A673 (cell line): ENCODE results near the gene ITSN2. TPM values are rescaled to one million over a fixed set of nuclear protein-coding genes. Genes with fewer than 3 reads are reported as not detected.

Source experiments
- BruUV-seq: library from RNA; stranded (reverse); fragments of 400-500 nt; replicated peaks from 2 replicates; lab custom pipeline; 2021; lab: Mats Ljungman, UMichigan
- CTCF ChIA-PET: fragments of 300-600 bp; sonication (Branson Sonifier 250); formaldehyde crosslinking; loops from one replicate; lab custom pipeline; 2022; ENCODE audit warnings: antibody characterized with exemption; lab: Charles Lee
- POLR2A ChIA-PET: fragments of 300-600 bp; sonication (Branson Sonifier 250); formaldehyde crosslinking; loops from one replicate; lab custom pipeline; 2022; ENCODE audit warnings: antibody characterized with exemption; ENCODE audit not compliant: low non-redundant PET; lab: Charles Lee
- DNase-seq: peaks from one replicate; pipeline ENCODE4 v3.0.0-alpha.2; 2015; ENCODE audit warnings: low spot score
- H3K27ac ChIP-seq: fragments of 200-600 bp; sonication (generic); 2 replicates; pipeline ENCODE4 v1.5.1; 2016; ENCODE audit warnings: mixed run types, low read depth, mild to moderate bottlenecking, mixed read lengths, antibody characterized with exemption, low read length; ENCODE audit not compliant: poor library complexity, severe bottlenecking
- H3K27me3 ChIP-seq: fragments of 200-600 bp; sonication (generic); replicated peaks from 2 replicates; pipeline ENCODE4 v1.6.1; 2017; ENCODE audit warnings: mixed run types, low read depth, mild to moderate bottlenecking, mixed read lengths, antibody characterized with exemption, low read length; ENCODE audit not compliant: insufficient read depth, poor library complexity
- H3K36me3 ChIP-seq: fragments of 200-600 bp; sonication (generic); 2 replicates; pipeline ENCODE4 v1.6.1; 2016; ENCODE audit warnings: mixed run types, mild to moderate bottlenecking, mixed read lengths, antibody characterized with exemption, low read length; ENCODE audit not compliant: insufficient read depth, poor library complexity, severe bottlenecking
- H3K4me1 ChIP-seq: fragments of 200-600 bp; sonication (generic); 2 replicates; pipeline ENCODE4 v1.6.1; 2017; ENCODE audit warnings: mixed run types, mild to moderate bottlenecking, mixed read lengths, antibody characterized with exemption, low read length; ENCODE audit not compliant: insufficient read depth, poor library complexity, severe bottlenecking
- H3K4me3 ChIP-seq: fragments of 200-600 bp; sonication (generic); 2 replicates; pipeline ENCODE4 v1.5.1; 2016; ENCODE audit warnings: low read depth, mixed run types, mild to moderate bottlenecking, mixed read lengths, low read length; ENCODE audit not compliant: poor library complexity, severe bottlenecking
- H3K9me3 ChIP-seq: fragments of 200-600 bp; sonication (generic); 2 replicates; pipeline ENCODE4 v1.6.1; 2016; ENCODE audit warnings: mixed run types, low read depth, mild to moderate bottlenecking, mixed read lengths, antibody characterized with exemption, low read length; ENCODE audit not compliant: poor library complexity, severe bottlenecking
- EZH2 ChIP-seq: fragments of 200-600 bp; sonication (generic); IDR thresholded peaks from 2 replicates; pipeline ENCODE4 v1.6.1; 2017; ENCODE audit warnings: borderline replicate concordance, low read depth, mild to moderate bottlenecking, mixed read lengths, antibody characterized with exemption, low read length; ENCODE audit not compliant: poor library complexity, severe bottlenecking
- intact Hi-C: fragments of 100-400 bp; cut with micrococcal nuclease; formaldehyde crosslinking; loops from one replicate; pipeline ENCODE4 v1.10.0; 2022; ENCODE audit not compliant: unreplicated experiment
- total RNA-seq: library from RNA; stranded (reverse); gene quantifications from 2 replicates; pipeline ENCODE4 v1.2.3, GENCODE V29; 2021
- TF ChIP-seq, protein P1 (sequence below): fragments of 300-800, 200-600 bp; sonication (generic); conservative IDR thresholded peaks from 2 replicates; pipeline ENCODE4 v1.5.1; 2017; ENCODE audit warnings: low read depth, mild to moderate bottlenecking, antibody characterized with exemption, low read length, moderate library complexity, mixed read lengths

The ITSN2 gene
- total RNA-seq, 1 experiment from 2014 or later = 16.4 TPM

DNA sequence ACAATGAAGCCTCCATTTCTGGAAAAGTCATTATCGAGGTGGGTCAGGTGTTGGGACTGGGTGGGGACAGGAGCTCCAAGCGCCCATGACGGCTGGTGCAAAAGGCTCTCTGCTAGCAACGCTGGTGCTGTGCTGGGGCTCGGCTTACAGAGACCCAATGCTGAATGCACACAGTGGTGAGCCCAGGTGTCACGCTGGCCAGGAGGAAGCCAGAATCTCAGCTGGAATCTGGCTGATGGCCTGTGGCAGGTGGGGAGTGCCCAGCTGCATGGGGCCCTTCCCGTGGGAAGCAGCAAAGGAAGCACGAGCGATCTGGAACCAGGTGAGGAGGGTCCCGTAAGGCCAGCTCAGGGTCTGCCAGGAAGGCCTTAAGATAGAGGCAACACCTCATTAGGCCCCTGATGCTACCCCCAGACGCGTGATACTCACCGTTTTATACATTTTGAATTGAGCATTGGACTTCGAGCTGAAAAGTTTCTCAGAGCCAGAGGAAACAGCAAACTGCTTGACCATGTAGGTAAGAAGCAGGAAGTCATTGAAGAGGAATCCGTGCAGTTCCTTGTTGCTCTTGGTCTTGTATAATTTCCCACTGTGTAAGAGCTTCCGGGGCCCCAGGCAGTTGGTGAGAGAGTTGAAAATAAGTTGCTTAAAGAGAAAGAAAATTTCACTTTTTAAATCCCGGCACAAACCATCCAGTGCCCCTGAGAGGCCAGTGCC lies 150.8 kb downstream of the ITSN2 start:
- Histone ChIP-seq H3K4me1 (no peaks in the 10 kb centered on the region), H3K9me3 (no peaks in the 10 kb centered on the region), H3K27me3 (no peaks in the 10 kb centered on the region), H3K4me3 (no peak overlapping the region), H3K36me3 (no peaks in the 10 kb centered on the region), H3K27ac (no peak overlapping the region)
- DNase-seq = no peak
- no TSS peak for BruUV-seq
- TF ChIP-seq, protein P1, sequence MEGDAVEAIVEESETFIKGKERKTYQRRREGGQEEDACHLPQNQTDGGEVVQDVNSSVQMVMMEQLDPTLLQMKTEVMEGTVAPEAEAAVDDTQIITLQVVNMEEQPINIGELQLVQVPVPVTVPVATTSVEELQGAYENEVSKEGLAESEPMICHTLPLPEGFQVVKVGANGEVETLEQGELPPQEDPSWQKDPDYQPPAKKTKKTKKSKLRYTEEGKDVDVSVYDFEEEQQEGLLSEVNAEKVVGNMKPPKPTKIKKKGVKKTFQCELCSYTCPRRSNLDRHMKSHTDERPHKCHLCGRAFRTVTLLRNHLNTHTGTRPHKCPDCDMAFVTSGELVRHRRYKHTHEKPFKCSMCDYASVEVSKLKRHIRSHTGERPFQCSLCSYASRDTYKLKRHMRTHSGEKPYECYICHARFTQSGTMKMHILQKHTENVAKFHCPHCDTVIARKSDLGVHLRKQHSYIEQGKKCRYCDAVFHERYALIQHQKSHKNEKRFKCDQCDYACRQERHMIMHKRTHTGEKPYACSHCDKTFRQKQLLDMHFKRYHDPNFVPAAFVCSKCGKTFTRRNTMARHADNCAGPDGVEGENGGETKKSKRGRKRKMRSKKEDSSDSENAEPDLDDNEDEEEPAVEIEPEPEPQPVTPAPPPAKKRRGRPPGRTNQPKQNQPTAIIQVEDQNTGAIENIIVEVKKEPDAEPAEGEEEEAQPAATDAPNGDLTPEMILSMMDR = no peak
- POLR2A ChIA-PET = interaction anchor here (0.6 kb wide), 1 partner anchor 71 kb away, joined by 3 read pairs; no protein-coding TSS in a partner anchor
- intact Hi-C loops = no loop called here
- CTCF ChIA-PET = no interaction called here

DNA sequence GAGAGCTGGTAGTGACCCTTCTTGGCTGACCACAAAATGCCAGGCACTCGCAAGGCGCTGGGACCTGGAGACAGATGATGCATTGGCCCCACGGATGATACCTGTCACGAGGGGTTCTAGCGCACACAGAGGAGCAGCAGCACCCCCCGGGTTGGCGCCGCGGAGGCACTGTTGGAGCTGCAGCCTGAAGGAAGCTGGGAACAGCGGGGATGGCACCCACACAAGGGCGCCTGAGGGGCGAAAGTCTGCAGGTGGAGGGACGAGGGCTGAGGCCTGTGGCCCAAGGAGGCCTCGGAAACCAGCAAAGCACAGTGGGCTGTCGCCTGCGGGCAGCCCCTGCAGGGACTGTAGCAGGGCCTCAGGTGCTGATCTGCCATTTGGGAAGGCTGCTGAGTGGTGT lies 151.8 kb downstream of the ITSN2 start:
- no peak for TF ChIP-seq EZH2
- TF ChIP-seq, protein P1 = no peak
- ChIA-PET POLR2A (no interaction called here), CTCF (no interaction called here)
- intact Hi-C loops = no loop called here
- no peaks in the 10 kb centered on the region for H3K27me3 ChIP-seq
- no peaks in the 10 kb centered on the region for H3K4me1 ChIP-seq
- no TSS peak for BruUV-seq
- H3K36me3 ChIP-seq = no peaks in the 10 kb centered on the region
- no peak for DNase-seq
- no peak overlapping the region for H3K4me3 ChIP-seq
- no peaks in the 10 kb centered on the region for H3K9me3 ChIP-seq
- H3K27ac ChIP-seq = no peak overlapping the region

DNA sequence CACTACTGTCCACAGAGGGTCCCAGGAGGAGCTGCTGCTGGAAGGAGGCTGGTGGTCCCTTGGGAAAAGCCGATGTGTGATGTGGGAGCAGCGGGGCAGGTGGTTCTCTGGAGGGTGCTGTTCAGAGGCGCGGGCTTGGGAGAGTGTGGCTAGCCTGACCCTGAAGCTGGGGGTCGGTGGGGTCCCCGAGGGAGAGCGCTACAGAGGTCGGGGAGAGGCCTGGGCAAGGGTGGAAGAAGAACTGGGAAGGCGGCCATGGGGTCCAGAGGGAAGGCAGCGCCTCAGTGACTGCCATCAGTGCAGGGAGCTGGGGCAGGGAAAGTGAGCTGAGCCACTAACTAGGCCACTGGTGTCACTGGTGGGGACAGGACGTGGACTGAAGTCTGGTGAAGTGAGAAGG lies 153.0 kb downstream of the ITSN2 start:
- Histone ChIP-seq H3K4me3 (no peak overlapping the region), H3K27ac (no peak overlapping the region), H3K9me3 (no peaks in the 10 kb centered on the region), H3K36me3 (no peaks in the 10 kb centered on the region), H3K27me3 (no peaks in the 10 kb centered on the region), H3K4me1 (no peaks in the 10 kb centered on the region)
- intact Hi-C loops = no loop called here
- TF ChIP-seq, protein P1 = no peak
- no peak for TF ChIP-seq EZH2
- BruUV-seq = no TSS peak
- CTCF ChIA-PET = no interaction called here
- no peak for DNase-seq
- POLR2A ChIA-PET = no interaction called here
